NT2/D1 (cell line): ENCODE results near the gene SGIP1.

Source experiments
- YY1 ChIP-seq: IDR thresholded peaks from 2 replicates; pipeline ENCODE4 v1.6.1; 2011; ENCODE audit not compliant: insufficient read length, insufficient read depth
- ZNF274 ChIP-seq: IDR thresholded peaks from 2 replicates; pipeline ENCODE4 v1.6.1; 2011; ENCODE audit warnings: mild to moderate bottlenecking, low read depth, low read length

- no peak for TF ChIP-seq ZNF274
- TF ChIP-seq YY1 = no peak
Observed at GRCh38 chr1:66500301-66500700, 33.7 kb upstream of the SGIP1 start.
